Pulmonary artery endothelial cell (primary cell): Measurements from ENCODE around the gene CDNF. TPM values are rescaled to one million over a fixed set of nuclear protein-coding genes. Genes with fewer than 3 reads are reported as not detected.
"Not testable (repeated sequence)": the region's sequence is repeated elsewhere in the genome, so short reads cannot be mapped to it uniquely, and the experiment has no call there.

Experiments
- DNase-seq: peaks from one replicate; pipeline ENCODE4 v3.0.0-alpha.2; 2011; ENCODE audit warnings: low read depth, low spot score
- total RNA-seq: library from RNA; depleted of rRNA; stranded (reverse); fragments of >200 nt; gene quantifications from 2 replicates; pipeline ENCODE4 v1.2.3, GENCODE V29; 2014

Gene CDNF
- total RNA-seq, 1 donor from 2014 or later = 0.79 TPM

GRCh38 chr10:14839305-14839695 lies 1.5 kb upstream of the CDNF start:
- no peak for DNase-seq

GRCh38 chr10:14838582-14839304 lies 906 bp upstream of the CDNF start:
- no peak for DNase-seq

GRCh38 chr10:14837003-14837756 lies 657 bp downstream of the CDNF start:
- no peak for DNase-seq

- DNase-seq = no peak
These were observed 1.6 kb downstream of the CDNF start for GRCh38 chr10:14836208-14836607.

- no peak for DNase-seq
These were observed 4.7 kb downstream of the CDNF start for GRCh38 chr10:14833106-14833505.

GRCh38 chr10:14826076-14826829 lies 11.6 kb downstream of the CDNF start:
- DNase-seq = no peak

GRCh38 chr10:14823966-14824365 lies 13.9 kb downstream of the CDNF start:
- no peak for DNase-seq

- DNase-seq = no peak
These were observed 14.7 kb downstream of the CDNF start for GRCh38 chr10:14822879-14823755.

GRCh38 chr10:14821635-14822375 lies 16.0 kb downstream of the CDNF start:
- no peak for DNase-seq

- no peak for DNase-seq
These were observed 17.1 kb downstream of the CDNF start for GRCh38 chr10:14820775-14821154.

GRCh38 chr10:14820010-14820774 lies 17.6 kb downstream of the CDNF start:
- DNase-seq = peak; percentile 63

- not testable (repeated sequence) for DNase-seq
These were observed 21.1 kb downstream of the CDNF start for GRCh38 chr10:14816717-14817116.

- no peak for DNase-seq
These were observed 22.2 kb downstream of the CDNF start for GRCh38 chr10:14815681-14816080.

GRCh38 chr10:14812271-14812670 lies 25.6 kb downstream of the CDNF start:
- no peak for DNase-seq

- no peak for DNase-seq
These were observed 26.6 kb downstream of the CDNF start for GRCh38 chr10:14810969-14811953.

- DNase-seq = no peak
These were observed 31.5 kb downstream of the CDNF start for GRCh38 chr10:14806318-14806717.

GRCh38 chr10:14803827-14804226 lies 34.0 kb downstream of the CDNF start:
- no peak for DNase-seq

- DNase-seq = peak; percentile 52
These were observed 36.1 kb downstream of the CDNF start for GRCh38 chr10:14801723-14802122.

- DNase-seq = no peak
These were observed 37.4 kb downstream of the CDNF start for GRCh38 chr10:14800397-14800796.
